ENCODE data around the gene M1AP.

DNA sequence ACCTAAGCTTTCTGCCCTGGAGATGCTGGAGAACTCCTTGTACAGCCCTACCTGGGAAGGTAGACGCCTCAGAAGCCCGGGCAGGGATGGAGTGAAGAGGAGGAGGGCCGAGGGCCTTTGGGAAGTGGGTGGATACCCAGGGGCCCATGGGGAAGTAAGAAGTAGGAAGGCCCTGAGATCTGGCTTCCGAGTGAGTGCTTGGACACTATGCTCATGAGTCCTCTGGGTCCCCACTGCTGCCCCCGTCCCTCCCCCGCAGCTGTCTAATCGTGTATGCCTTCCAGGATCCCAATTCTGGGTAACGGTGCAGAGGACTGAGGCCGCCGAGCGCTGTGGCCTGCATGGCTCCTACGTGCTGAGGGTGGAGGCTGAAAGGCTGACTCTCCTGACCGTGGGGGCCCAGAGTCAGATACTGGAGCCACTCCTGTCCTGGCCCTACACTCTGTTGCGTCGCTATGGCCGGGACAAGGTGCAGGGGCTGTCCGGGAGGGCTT, 92.5 kb downstream of the M1AP start:
- TF ChIP-seq, protein P1, sequence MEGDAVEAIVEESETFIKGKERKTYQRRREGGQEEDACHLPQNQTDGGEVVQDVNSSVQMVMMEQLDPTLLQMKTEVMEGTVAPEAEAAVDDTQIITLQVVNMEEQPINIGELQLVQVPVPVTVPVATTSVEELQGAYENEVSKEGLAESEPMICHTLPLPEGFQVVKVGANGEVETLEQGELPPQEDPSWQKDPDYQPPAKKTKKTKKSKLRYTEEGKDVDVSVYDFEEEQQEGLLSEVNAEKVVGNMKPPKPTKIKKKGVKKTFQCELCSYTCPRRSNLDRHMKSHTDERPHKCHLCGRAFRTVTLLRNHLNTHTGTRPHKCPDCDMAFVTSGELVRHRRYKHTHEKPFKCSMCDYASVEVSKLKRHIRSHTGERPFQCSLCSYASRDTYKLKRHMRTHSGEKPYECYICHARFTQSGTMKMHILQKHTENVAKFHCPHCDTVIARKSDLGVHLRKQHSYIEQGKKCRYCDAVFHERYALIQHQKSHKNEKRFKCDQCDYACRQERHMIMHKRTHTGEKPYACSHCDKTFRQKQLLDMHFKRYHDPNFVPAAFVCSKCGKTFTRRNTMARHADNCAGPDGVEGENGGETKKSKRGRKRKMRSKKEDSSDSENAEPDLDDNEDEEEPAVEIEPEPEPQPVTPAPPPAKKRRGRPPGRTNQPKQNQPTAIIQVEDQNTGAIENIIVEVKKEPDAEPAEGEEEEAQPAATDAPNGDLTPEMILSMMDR (IDR thresholded peaks at IDR 0.05): no peak
- TF ChIP-seq POLR2A (IDR thresholded peaks at IDR 0.05): no peak

Measured in thyroid gland (tissue), 4 donors.